C4-2B (cell line): ENCODE data around the gene LRRN2.

Experiments
- ZFX ChIP-seq: fragments of 450-650 bp; IDR thresholded peaks from 2 replicates; pipeline ENCODE4 v1.6.1; 2017
- TF ChIP-seq, protein P1 (sequence below): fragments of 450-650 bp; conservative IDR thresholded peaks from 2 replicates; pipeline ENCODE4 v1.5.1; 2017; ENCODE audit warnings: mild to moderate bottlenecking

- TF ChIP-seq, protein P1, sequence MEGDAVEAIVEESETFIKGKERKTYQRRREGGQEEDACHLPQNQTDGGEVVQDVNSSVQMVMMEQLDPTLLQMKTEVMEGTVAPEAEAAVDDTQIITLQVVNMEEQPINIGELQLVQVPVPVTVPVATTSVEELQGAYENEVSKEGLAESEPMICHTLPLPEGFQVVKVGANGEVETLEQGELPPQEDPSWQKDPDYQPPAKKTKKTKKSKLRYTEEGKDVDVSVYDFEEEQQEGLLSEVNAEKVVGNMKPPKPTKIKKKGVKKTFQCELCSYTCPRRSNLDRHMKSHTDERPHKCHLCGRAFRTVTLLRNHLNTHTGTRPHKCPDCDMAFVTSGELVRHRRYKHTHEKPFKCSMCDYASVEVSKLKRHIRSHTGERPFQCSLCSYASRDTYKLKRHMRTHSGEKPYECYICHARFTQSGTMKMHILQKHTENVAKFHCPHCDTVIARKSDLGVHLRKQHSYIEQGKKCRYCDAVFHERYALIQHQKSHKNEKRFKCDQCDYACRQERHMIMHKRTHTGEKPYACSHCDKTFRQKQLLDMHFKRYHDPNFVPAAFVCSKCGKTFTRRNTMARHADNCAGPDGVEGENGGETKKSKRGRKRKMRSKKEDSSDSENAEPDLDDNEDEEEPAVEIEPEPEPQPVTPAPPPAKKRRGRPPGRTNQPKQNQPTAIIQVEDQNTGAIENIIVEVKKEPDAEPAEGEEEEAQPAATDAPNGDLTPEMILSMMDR = no peak
- TF ChIP-seq ZFX = no peak
These were observed 64.1 kb downstream of the LRRN2 start for GRCh38 chr1:204621396-204621795.
